ENCODE measurements around the gene TSPAN13.

The TSPAN13 gene

GRCh38 chr7:16774986-16775385 is 21.4 kb downstream of the TSPAN13 start:
- DNase-seq (ENCODE audit: low read depth in 2 of 2): no peak

GRCh38 chr7:16776053-16776452 is 22.5 kb downstream of the TSPAN13 start:
- no peak for DNase-seq (ENCODE audit: low read depth in 2 of 2)

- DNase-seq (ENCODE audit: low read depth in 2 of 2): no peak
These were observed 24.9 kb downstream of the TSPAN13 start for GRCh38 chr7:16778476-16778875.

GRCh38 chr7:16779051-16779450 is 25.5 kb downstream of the TSPAN13 start:
- no peak for DNase-seq (ENCODE audit: low read depth in 2 of 2)

- no peak for DNase-seq (ENCODE audit: low read depth in 2 of 2)
These were observed 27.0 kb downstream of the TSPAN13 start for GRCh38 chr7:16780596-16780995.

- no peak for DNase-seq (ENCODE audit: low read depth in 2 of 2)
These were observed 31.8 kb downstream of the TSPAN13 start for GRCh38 chr7:16785321-16785720.

GRCh38 chr7:16785846-16786245 is 32.3 kb downstream of the TSPAN13 start:
- no peak for DNase-seq (ENCODE audit: low read depth in 2 of 2)

- no peak for DNase-seq (ENCODE audit: low read depth in 2 of 2)
These were observed 32.7 kb downstream of the TSPAN13 start for GRCh38 chr7:16786257-16786656.

GRCh38 chr7:16787127-16787526 is 33.6 kb downstream of the TSPAN13 start:
- no peak for DNase-seq (ENCODE audit: low read depth in 2 of 2)

- DNase-seq (ENCODE audit: low read depth in 2 of 2): no peak
These were observed 37.5 kb downstream of the TSPAN13 start for GRCh38 chr7:16791071-16791470.

GRCh38 chr7:16791905-16792698 is 38.5 kb downstream of the TSPAN13 start:
- no peak for DNase-seq (ENCODE audit: low read depth in 2 of 2)

- no peak for DNase-seq (ENCODE audit: low read depth in 2 of 2)
These were observed 41.4 kb downstream of the TSPAN13 start for GRCh38 chr7:16794986-16795385.

- no peak for DNase-seq (ENCODE audit: low read depth in 2 of 2)
These were observed 42.1 kb downstream of the TSPAN13 start for GRCh38 chr7:16795624-16796023.

GRCh38 chr7:16801111-16801542 is 47.6 kb downstream of the TSPAN13 start:
- no peak for DNase-seq (ENCODE audit: low read depth in 2 of 2)

- no peak for DNase-seq (ENCODE audit: low read depth in 2 of 2)
These were observed 48.0 kb downstream of the TSPAN13 start for GRCh38 chr7:16801579-16801978.

- DNase-seq (ENCODE audit: low read depth in 2 of 2): no peak
These were observed 49.6 kb downstream of the TSPAN13 start for GRCh38 chr7:16803125-16803524.

- no peak for DNase-seq (ENCODE audit: low read depth in 2 of 2)
These were observed 50.5 kb downstream of the TSPAN13 start for GRCh38 chr7:16803881-16804673.

- DNase-seq (ENCODE audit: low read depth in 2 of 2): no peak
These were observed 51.3 kb downstream of the TSPAN13 start, which contains the start of gene AGR2 for GRCh38 chr7:16804674-16805439. Gene AGR2 (minus strand): TSS chr7:16804999. CDS start chr7:16801796, 3,203 bp downstream.

GRCh38 chr7:16805441-16805840 is 51.9 kb downstream of the TSPAN13 start:
- DNase-seq (ENCODE audit: low read depth in 2 of 2): no peak

GRCh38 chr7:16810112-16810511 is 56.6 kb downstream of the TSPAN13 start:
- DNase-seq (ENCODE audit: low read depth in 2 of 2): no peak

- DNase-seq (ENCODE audit: low read depth in 2 of 2): no peak
These were observed 57.0 kb downstream of the TSPAN13 start for GRCh38 chr7:16810573-16810972.

- DNase-seq (ENCODE audit: low read depth in 2 of 2): no peak
These were observed 58.0 kb downstream of the TSPAN13 start for GRCh38 chr7:16811551-16811950.

Measured in stimulated activated CD8-positive, alpha-beta memory T cell treated with anti-CD3 and anti-CD28 coated beads, Interleukin-15, amount 100 ng/mL, for 4 hours (primary cell).